GM23248 (cell line): ENCODE data around the gene FSD1L.

Source experiments
- EZH2 ChIP-seq: fragments of 200-600 bp; sonication (generic); IDR thresholded peaks from 2 replicates; pipeline ENCODE4 v1.6.1; 2018; ENCODE audit warnings: antibody characterized with exemption, mild to moderate bottlenecking; ENCODE audit not compliant: insufficient read depth, poor library complexity, severe bottlenecking
- EZH2phosphoT487 ChIP-seq: fragments of 200-600 bp; sonication (generic); IDR thresholded peaks from 2 replicates; pipeline ENCODE4 v1.6.1; 2018; ENCODE audit warnings: antibody characterized with exemption, moderate library complexity, mild to moderate bottlenecking, low read depth; ENCODE audit not compliant: insufficient read depth

DNA sequence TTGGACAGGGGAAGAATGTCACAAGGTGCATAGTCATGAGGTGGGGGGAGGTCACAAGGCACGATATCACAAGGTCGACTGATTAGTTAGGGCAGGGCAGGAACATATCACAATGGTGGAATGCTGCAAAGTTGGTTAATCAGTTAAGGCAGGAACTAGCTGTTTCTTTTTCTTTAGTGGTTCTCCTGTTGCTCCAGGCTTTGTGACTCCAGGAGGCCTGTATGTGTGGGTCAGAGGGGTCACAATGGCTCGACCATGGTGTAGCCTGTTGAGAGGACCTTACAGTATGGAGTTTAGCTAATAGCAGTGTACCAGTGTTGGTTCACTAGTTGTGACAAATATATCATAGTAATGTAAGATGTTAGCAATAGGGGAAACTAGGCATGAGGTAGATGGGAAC lies 12.4 kb upstream of the FSD1L start:
- TF ChIP-seq EZH2 (no peak), EZH2phosphoT487 (no peak)
